ENCODE results near the gene PLCD3. TPM values are rescaled to one million over a fixed set of nuclear protein-coding genes. Genes with fewer than 3 reads are reported as not detected.

PLCD3 gene
- total and polyA plus RNA-seq, 9 of the 15 experiments (the other 6 are each of a cell fraction or from before 2014, with no cell fraction given): 0.20 to 22.6 (median 7.5) TPM

DNA sequence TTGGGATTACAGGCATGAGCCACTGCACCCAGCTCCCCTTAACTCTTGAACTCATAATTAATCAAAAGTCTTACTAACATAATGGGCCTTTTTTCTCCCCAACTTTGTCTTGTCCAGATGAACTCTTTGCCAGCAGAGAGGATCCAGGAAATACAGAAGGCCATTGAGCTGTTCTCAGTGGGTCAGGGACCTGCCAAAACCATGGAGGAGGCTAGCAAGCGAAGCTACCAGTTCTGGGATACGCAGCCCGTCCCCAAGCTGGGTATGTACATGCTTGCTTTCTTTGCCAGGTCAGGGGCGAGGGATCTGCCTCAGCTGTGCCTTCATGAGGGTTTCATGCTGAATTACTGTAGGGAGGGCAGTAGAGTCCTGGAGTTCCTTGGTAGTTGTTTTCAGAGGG lies 45.9 kb downstream of the PLCD3 start:
- Histone ChIP-seq H3K36me3 (ENCODE audit: control insufficient read depth, insufficient read depth, low read length) (peaks cover 90% of the 10 kb centered on the region), H3K79me2 (ENCODE audit: control insufficient read depth, insufficient read depth, low read length) (0 out of 3 replicates have a peak, but pooled peaks cover 2% of the 10 kb centered on the region), H3K9me3 (replicated peaks; ENCODE audit: control insufficient read depth, insufficient read depth, low read depth, low read length) (no peaks in the 10 kb centered on the region), H3K9me1 (ENCODE audit: control insufficient read depth, insufficient read depth, low read length) (no peaks in the 10 kb centered on the region), H3K9ac (ENCODE audit: insufficient read depth in 1 of 2, low read depth in 2 of 2, low read length in 2 of 2) (no peak overlapping the region), H3K4me2 (ENCODE audit: insufficient read depth, low read length) (no peak overlapping the region), H3K27me3 (ENCODE audit: control insufficient read depth in 2 of 2, insufficient read depth in 2 of 2, low read length in 2 of 2) (no peaks in the 10 kb centered on the region), H4K20me1 (replicated peaks; ENCODE audit: control insufficient read depth, insufficient read depth, low read length) (no peaks in the 10 kb centered on the region), H2AFZ (ENCODE audit: low read depth, low read length) (no peak overlapping the region), H3K4me3 (no peak overlapping the region), H3K27ac (ENCODE audit: extremely low read depth, low read depth, low read length) (no peak overlapping the region), H3K4me1 (replicated peaks in 1 of 2; ENCODE audit: control insufficient read depth in 2 of 2, insufficient read depth in 2 of 2, low read length in 2 of 2) (no peaks in the 10 kb centered on the region)
- ChIA-PET CTCF (ENCODE audit: low intra/inter-chr PET ratio) (no interaction called here), POLR2A (interaction anchor here (0.6 to 2.0 kb wide), 4 partner anchors 10 to 211 kb away, joined by 4 to 11 read pairs (median 6); no protein-coding TSS in a partner anchor)
- DNase-seq (ENCODE audit: extremely low read depth in 1 of 4, low spot score in 3 of 4) (no peak), FAIRE-seq (no peak), ATAC-seq (no peak)
- in situ Hi-C loops (cut with MboI): no loop called here
- TF ChIP-seq ZNF197 (CRISPR knock-in tag; IDR thresholded peaks at IDR 0.05; ENCODE audit: low read depth) (no peak), SLC30A9 (CRISPR knock-in tag; IDR thresholded peaks at IDR 0.05) (no peak), ARNT (IDR thresholded peaks at IDR 0.05) (no peak), PRPF4 (IDR thresholded peaks at IDR 0.05; ENCODE audit: insufficient read depth, low read depth, low read length, poor library complexity, severe bottlenecking) (no peak), PHF21A (IDR thresholded peaks at IDR 0.05; ENCODE audit: borderline replicate concordance, low read depth) (no peak), TEAD1 (CRISPR knock-in tag; IDR thresholded peaks at IDR 0.05) (no peak), TFAM (CRISPR knock-in tag; conservative IDR thresholded peaks at IDR 0.05) (no peak), KLF13 (tag; IDR thresholded peaks at IDR 0.05; ENCODE audit: borderline replicate concordance, low read depth) (no peak), JUN (IDR thresholded peaks at IDR 0.05; ENCODE audit: borderline replicate concordance, low read depth, low read length) (no peak), JUN (CRISPR knock-in tag; IDR thresholded peaks at IDR 0.05; ENCODE audit: borderline replicate concordance) (no peak), NCOA6 (IDR thresholded peaks at IDR 0.05) (no peak)
- TF ChIP-seq, protein P1, sequence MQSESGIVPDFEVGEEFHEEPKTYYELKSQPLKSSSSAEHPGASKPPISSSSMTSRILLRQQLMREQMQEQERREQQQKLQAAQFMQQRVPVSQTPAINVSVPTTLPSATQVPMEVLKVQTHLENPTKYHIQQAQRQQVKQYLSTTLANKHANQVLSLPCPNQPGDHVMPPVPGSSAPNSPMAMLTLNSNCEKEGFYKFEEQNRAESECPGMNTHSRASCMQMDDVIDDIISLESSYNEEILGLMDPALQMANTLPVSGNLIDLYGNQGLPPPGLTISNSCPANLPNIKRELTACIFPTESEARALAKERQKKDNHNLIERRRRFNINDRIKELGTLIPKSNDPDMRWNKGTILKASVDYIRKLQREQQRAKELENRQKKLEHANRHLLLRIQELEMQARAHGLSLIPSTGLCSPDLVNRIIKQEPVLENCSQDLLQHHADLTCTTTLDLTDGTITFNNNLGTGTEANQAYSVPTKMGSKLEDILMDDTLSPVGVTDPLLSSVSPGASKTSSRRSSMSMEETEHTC (IDR thresholded peaks at IDR 0.05): no peak
- TF ChIP-seq, protein P2, sequence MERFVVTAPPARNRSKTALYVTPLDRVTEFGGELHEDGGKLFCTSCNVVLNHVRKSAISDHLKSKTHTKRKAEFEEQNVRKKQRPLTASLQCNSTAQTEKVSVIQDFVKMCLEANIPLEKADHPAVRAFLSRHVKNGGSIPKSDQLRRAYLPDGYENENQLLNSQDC (CRISPR knock-in tag; IDR thresholded peaks at IDR 0.05): no peak
- WGBS (ENCODE audit: insufficient coverage, low coverage, missing lambda C conversion rate): 96% methylated on average over 4 of the region's 4 CpGs
- intact Hi-C loops (cut with micrococcal nuclease): no loop called here
- BruUV-seq (replicated peaks): no TSS peak

All from K562 (cell line).